ENCODE data around the gene PPP2R2B. TPM values are rescaled to one million over a fixed set of nuclear protein-coding genes. Genes with fewer than 3 reads are reported as not detected.

The PPP2R2B gene
- total RNA-seq, 1 experiment from 2014 or later, result 20.3 TPM

DNA sequence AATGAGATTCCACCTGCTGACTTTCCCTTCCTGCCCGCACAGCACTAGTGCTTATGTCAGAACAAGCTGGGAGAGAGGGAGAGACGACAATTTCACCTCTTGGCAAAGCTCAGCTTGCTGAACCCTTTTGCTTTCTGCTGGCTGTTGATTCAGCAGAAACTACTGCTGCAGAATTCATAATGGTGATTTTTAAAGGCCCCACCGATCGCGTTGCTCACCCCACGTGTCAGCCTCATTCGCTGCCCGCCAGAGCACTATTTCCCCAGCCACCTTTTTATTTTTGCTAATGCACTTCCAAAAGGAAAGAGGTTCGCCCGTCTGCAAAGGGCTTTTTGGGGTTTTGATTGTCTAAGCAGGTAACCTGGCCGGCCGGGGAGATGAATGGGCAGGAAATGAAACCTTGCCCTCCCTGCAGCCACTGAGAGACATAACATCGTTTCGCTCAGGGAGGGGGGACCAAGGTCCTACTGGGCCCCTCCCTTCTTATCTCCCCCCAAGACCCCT, 1.3 kb downstream of the PPP2R2B start:
- ATAC-seq, result no peak
- ChIA-PET CTCF (interaction anchor here (1.0 to 2.3 kb wide), 4 partner anchors 89 to 344 kb away, joined by 4 to 9 read pairs (median 7); no protein-coding TSS in a partner anchor), POLR2A (interaction anchor here (0.7 kb wide), 1 partner anchor 739 kb away, joined by 4 read pairs; no protein-coding TSS in a partner anchor)
- TF ChIP-seq KAT7 (CRISPR knock-in tag; IDR thresholded peaks at IDR 0.05; ENCODE audit: borderline replicate concordance), result 0 out of 2 replicates have a peak, but pooled peaks have one; percentile 8
- TF ChIP-seq, protein P1, sequence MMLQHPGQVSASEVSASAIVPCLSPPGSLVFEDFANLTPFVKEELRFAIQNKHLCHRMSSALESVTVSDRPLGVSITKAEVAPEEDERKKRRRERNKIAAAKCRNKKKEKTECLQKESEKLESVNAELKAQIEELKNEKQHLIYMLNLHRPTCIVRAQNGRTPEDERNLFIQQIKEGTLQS (CRISPR knock-in tag; conservative IDR thresholded peaks at IDR 0.05), result no peak
- TF ChIP-seq ATF1 (CRISPR knock-in tag; IDR thresholded peaks at IDR 0.05), result no peak
- TF ChIP-seq, protein P2, sequence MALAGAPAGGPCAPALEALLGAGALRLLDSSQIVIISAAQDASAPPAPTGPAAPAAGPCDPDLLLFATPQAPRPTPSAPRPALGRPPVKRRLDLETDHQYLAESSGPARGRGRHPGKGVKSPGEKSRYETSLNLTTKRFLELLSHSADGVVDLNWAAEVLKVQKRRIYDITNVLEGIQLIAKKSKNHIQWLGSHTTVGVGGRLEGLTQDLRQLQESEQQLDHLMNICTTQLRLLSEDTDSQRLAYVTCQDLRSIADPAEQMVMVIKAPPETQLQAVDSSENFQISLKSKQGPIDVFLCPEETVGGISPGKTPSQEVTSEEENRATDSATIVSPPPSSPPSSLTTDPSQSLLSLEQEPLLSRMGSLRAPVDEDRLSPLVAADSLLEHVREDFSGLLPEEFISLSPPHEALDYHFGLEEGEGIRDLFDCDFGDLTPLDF (CRISPR knock-in tag; IDR thresholded peaks at IDR 0.05), result no peak
- TF ChIP-seq, protein P3, sequence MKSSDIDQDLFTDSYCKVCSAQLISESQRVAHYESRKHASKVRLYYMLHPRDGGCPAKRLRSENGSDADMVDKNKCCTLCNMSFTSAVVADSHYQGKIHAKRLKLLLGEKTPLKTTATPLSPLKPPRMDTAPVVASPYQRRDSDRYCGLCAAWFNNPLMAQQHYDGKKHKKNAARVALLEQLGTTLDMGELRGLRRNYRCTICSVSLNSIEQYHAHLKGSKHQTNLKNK (CRISPR knock-in tag; IDR thresholded peaks at IDR 0.05), result no peak
- TF ChIP-seq, protein P4, sequence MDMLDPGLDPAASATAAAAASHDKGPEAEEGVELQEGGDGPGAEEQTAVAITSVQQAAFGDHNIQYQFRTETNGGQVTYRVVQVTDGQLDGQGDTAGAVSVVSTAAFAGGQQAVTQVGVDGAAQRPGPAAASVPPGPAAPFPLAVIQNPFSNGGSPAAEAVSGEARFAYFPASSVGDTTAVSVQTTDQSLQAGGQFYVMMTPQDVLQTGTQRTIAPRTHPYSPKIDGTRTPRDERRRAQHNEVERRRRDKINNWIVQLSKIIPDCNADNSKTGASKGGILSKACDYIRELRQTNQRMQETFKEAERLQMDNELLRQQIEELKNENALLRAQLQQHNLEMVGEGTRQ (CRISPR knock-in tag; IDR thresholded peaks at IDR 0.05), result 0 out of 2 replicates have a peak, but pooled peaks have one; percentile 0
- TF ChIP-seq, protein P5, sequence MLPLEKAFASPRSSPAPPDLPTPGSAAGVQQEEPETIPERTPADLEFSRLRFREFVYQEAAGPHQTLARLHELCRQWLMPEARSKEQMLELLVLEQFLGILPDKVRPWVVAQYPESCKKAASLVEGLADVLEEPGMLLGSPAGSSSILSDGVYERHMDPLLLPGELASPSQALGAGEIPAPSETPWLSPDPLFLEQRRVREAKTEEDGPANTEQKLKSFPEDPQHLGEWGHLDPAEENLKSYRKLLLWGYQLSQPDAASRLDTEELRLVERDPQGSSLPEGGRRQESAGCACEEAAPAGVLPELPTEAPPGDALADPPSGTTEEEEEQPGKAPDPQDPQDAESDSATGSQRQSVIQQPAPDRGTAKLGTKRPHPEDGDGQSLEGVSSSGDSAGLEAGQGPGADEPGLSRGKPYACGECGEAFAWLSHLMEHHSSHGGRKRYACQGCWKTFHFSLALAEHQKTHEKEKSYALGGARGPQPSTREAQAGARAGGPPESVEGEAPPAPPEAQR (CRISPR knock-in tag; IDR thresholded peaks at IDR 0.05), result no peak
- no peak for TF ChIP-seq ZBTB21 (CRISPR knock-in tag; IDR thresholded peaks at IDR 0.05; ENCODE audit: borderline replicate concordance)
- TF ChIP-seq, protein P6, sequence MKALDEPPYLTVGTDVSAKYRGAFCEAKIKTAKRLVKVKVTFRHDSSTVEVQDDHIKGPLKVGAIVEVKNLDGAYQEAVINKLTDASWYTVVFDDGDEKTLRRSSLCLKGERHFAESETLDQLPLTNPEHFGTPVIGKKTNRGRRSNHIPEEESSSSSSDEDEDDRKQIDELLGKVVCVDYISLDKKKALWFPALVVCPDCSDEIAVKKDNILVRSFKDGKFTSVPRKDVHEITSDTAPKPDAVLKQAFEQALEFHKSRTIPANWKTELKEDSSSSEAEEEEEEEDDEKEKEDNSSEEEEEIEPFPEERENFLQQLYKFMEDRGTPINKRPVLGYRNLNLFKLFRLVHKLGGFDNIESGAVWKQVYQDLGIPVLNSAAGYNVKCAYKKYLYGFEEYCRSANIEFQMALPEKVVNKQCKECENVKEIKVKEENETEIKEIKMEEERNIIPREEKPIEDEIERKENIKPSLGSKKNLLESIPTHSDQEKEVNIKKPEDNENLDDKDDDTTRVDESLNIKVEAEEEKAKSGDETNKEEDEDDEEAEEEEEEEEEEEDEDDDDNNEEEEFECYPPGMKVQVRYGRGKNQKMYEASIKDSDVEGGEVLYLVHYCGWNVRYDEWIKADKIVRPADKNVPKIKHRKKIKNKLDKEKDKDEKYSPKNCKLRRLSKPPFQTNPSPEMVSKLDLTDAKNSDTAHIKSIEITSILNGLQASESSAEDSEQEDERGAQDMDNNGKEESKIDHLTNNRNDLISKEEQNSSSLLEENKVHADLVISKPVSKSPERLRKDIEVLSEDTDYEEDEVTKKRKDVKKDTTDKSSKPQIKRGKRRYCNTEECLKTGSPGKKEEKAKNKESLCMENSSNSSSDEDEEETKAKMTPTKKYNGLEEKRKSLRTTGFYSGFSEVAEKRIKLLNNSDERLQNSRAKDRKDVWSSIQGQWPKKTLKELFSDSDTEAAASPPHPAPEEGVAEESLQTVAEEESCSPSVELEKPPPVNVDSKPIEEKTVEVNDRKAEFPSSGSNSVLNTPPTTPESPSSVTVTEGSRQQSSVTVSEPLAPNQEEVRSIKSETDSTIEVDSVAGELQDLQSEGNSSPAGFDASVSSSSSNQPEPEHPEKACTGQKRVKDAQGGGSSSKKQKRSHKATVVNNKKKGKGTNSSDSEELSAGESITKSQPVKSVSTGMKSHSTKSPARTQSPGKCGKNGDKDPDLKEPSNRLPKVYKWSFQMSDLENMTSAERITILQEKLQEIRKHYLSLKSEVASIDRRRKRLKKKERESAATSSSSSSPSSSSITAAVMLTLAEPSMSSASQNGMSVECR (CRISPR knock-in tag; IDR thresholded peaks at IDR 0.05; ENCODE audit: borderline replicate concordance), result no peak
- no peak for TF ChIP-seq GRHL2 (CRISPR knock-in tag; IDR thresholded peaks at IDR 0.05; ENCODE audit: insufficient replicate concordance, severe bottlenecking)
- TF ChIP-seq SOX15 (CRISPR knock-in tag; IDR thresholded peaks at IDR 0.05), result no peak
- TF ChIP-seq JAZF1 (CRISPR knock-in tag; IDR thresholded peaks at IDR 0.05), result no peak
- TF ChIP-seq, protein P7, sequence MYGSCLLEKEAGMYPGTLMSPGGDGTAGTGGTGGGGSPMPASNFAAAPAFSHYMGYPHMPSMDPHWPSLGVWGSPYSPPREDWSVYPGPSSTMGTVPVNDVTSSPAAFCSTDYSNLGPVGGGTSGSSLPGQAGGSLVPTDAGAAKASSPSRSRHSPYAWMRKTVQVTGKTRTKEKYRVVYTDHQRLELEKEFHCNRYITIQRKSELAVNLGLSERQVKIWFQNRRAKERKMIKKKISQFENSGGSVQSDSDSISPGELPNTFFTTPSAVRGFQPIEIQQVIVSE (CRISPR knock-in tag; IDR thresholded peaks at IDR 0.05; ENCODE audit: borderline replicate concordance), result no peak
- TF ChIP-seq, protein P8, sequence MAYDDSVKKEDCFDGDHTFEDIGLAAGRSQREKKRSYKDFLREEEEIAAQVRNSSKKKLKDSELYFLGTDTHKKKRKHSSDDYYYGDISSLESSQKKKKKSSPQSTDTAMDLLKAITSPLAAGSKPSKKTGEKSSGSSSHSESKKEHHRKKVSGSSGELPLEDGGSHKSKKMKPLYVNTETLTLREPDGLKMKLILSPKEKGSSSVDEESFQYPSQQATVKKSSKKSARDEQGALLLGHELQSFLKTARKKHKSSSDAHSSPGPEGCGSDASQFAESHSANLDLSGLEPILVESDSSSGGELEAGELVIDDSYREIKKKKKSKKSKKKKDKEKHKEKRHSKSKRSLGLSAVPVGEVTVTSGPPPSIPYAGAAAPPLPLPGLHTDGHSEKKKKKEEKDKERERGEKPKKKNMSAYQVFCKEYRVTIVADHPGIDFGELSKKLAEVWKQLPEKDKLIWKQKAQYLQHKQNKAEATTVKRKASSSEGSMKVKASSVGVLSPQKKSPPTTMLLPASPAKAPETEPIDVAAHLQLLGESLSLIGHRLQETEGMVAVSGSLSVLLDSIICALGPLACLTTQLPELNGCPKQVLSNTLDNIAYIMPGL (CRISPR knock-in tag; IDR thresholded peaks at IDR 0.05), result no peak
- no peak for TF ChIP-seq ZNF263 (CRISPR knock-in tag; IDR thresholded peaks at IDR 0.05; ENCODE audit: low read depth)
- TF ChIP-seq MXD4 (CRISPR knock-in tag; IDR thresholded peaks at IDR 0.05; ENCODE audit: borderline replicate concordance), result no peak
- TF ChIP-seq PRRX2 (CRISPR knock-in tag; IDR thresholded peaks at IDR 0.05), result no peak
- peak overlapping the region; percentile 86 for H3K4me3 Mint-ChIP-seq
- peaks cover 53% of the 10 kb centered on the region for H3K4me1 Mint-ChIP-seq
- no peak for DNase-seq (ENCODE audit: low spot score)
- H3K27me3 Mint-ChIP-seq (ENCODE audit: low read depth), result peaks cover 45% of the 10 kb centered on the region
- no peak overlapping the region for H3K27ac Mint-ChIP-seq
- no peaks in the 10 kb centered on the region for H3K9me3 Mint-ChIP-seq
- no peaks in the 10 kb centered on the region for H3K36me3 Mint-ChIP-seq
